PC-9 (cell line): ENCODE measurements around the gene CLHC1. TPM values are rescaled to one million over a fixed set of nuclear protein-coding genes. Genes with fewer than 3 reads are reported as not detected.

Source experiments
- BruUV-seq: library from RNA; stranded (reverse); fragments of 400-500 nt; replicated peaks from 2 replicates; lab custom pipeline; 2021; lab: Mats Ljungman, UMichigan
- CTCF ChIA-PET: fragments of 300-600 bp; sonication (Branson Sonifier 250); formaldehyde crosslinking; loops from one replicate; lab custom pipeline; 2022; ENCODE audit warnings: antibody characterized with exemption; lab: Charles Lee
- POLR2A ChIA-PET: fragments of 300-600 bp; sonication (Branson Sonifier 250); formaldehyde crosslinking; loops from one replicate; lab custom pipeline; 2022; ENCODE audit warnings: antibody characterized with exemption; ENCODE audit not compliant: unreplicated experiment; lab: Charles Lee
- DNase-seq, 2 experiments: peaks; one replicate each; pipeline versions ENCODE4 v3.0.0 to v3.0.0-alpha.2; 2015 to 2022; ENCODE audit warnings: mixed read lengths in 1 of 2
- H2AFZ ChIP-seq: fragments of 200-600 bp; sonication (generic); 2 replicates; pipeline ENCODE4 v1.8.1; 2017; ENCODE audit warnings: antibody characterized with exemption
- H3F3A ChIP-seq: fragments of 200-600 bp; sonication (generic); 2 replicates; pipeline ENCODE4 v1.8.1; 2017; ENCODE audit warnings: antibody characterized with exemption, mild to moderate bottlenecking, low read depth; ENCODE audit not compliant: insufficient read depth
- H3K27ac ChIP-seq: fragments of 200-600 bp; sonication (generic); 2 replicates; pipeline ENCODE4 v1.6.1; 2016; ENCODE audit warnings: mixed run types
- H3K27me3 ChIP-seq: fragments of 200-600 bp; sonication (generic); 2 replicates; pipeline ENCODE4 v1.6.1; 2016; ENCODE audit warnings: low read depth, mixed run types; ENCODE audit not compliant: insufficient read depth
- H3K36me3 ChIP-seq: fragments of 200-600 bp; sonication (generic); 2 replicates; pipeline ENCODE4 v1.6.1; 2016; ENCODE audit warnings: low read depth, mixed run types
- H3K4me1 ChIP-seq: fragments of 200-600 bp; sonication (generic); replicated peaks from 2 replicates; pipeline ENCODE4 v1.6.1; 2016; ENCODE audit warnings: mixed run types; ENCODE audit not compliant: insufficient read depth
- H3K4me2 ChIP-seq: fragments of 200-600 bp; sonication (generic); 2 replicates; pipeline ENCODE4 v1.6.1; 2017; ENCODE audit warnings: mixed run types
- H3K4me3 ChIP-seq: fragments of 200-600 bp; sonication (generic); 2 replicates; pipeline ENCODE4 v1.6.1; 2016; ENCODE audit warnings: mixed run types
- H3K79me2 ChIP-seq: fragments of 200-600 bp; sonication (generic); 2 replicates; pipeline ENCODE4 v1.6.1; 2017; ENCODE audit warnings: low read depth, mixed run types
- H3K9me2 ChIP-seq: fragments of 200-600 bp; sonication (generic); 2 replicates; pipeline ENCODE4 v1.8.1; 2017; ENCODE audit warnings: mild to moderate bottlenecking; ENCODE audit not compliant: insufficient read depth
- H3K9me3 ChIP-seq: fragments of 200-600 bp; sonication (generic); 2 replicates; pipeline ENCODE4 v1.8.1; 2016; ENCODE audit warnings: low read depth; ENCODE audit not compliant: insufficient read depth
- H4K20me1 ChIP-seq: fragments of 200-600 bp; sonication (generic); 2 replicates; pipeline ENCODE4 v1.8.1; 2017; ENCODE audit not compliant: insufficient read depth
- CTCF ChIP-seq: fragments of 200-600 bp; sonication (generic); conservative IDR thresholded peaks from 2 replicates; pipeline ENCODE4 v1.6.1; 2017; ENCODE audit warnings: mixed run types, antibody characterized with exemption, mild to moderate bottlenecking, moderate library complexity
- EZH2 ChIP-seq: fragments of 200-600 bp; sonication (generic); IDR thresholded peaks from 2 replicates; pipeline ENCODE4 v1.8.0; 2017; ENCODE audit warnings: antibody characterized with exemption, low read depth
- intact Hi-C: fragments of 100-400 bp; cut with micrococcal nuclease; formaldehyde crosslinking; loops from one replicate; pipeline ENCODE4 v1.10.0; 2022; ENCODE audit not compliant: unreplicated experiment
- total RNA-seq: library from RNA; stranded (reverse); gene quantifications from 2 replicates; pipeline ENCODE4 v1.2.3, GENCODE V29; 2021

Gene CLHC1
- total RNA-seq, 1 experiment from 2014 or later: 27.1 TPM

DNA sequence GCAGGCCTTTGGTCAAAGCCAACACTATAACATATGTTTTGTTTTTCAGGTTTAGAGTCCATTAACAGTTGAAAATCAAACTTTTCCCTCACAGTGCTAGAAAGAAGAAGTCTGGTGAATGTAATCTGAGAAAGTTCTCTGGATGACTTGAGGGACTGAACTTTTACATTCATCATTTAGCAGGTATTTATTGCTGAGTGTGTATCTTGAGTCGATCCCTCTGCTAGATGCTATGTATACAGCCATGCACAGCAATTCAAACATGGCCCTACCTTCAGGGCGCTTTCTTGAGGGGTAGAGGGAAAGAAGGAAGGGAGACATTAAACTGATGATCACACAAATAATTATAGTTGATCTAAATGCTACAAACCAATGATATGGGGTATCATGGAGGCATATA is 89.6 kb downstream of the CLHC1 start:
- H3K9me3 ChIP-seq: 0 out of 2 replicates have a peak, but pooled peaks cover 10% of the 10 kb centered on the region
- H4K20me1 ChIP-seq: no peaks in the 10 kb centered on the region
- ChIA-PET CTCF (no interaction called here), POLR2A (no interaction called here)
- BruUV-seq: no TSS peak
- H3K9me2 ChIP-seq: no peaks in the 10 kb centered on the region
- TF ChIP-seq CTCF (no peak), EZH2 (no peak)
- H3K27ac ChIP-seq: 0 out of 2 replicates have a peak overlapping the region, but pooled peaks have one; percentile 2
- peaks cover 23% of the 10 kb centered on the region for H3K4me1 ChIP-seq
- H3K27me3 ChIP-seq: no peaks in the 10 kb centered on the region
- no peaks in the 10 kb centered on the region for H3K79me2 ChIP-seq
- no peak overlapping the region for H3K4me3 ChIP-seq
- intact Hi-C loops: no loop called here
- peaks cover 10% of the 10 kb centered on the region for H3F3A ChIP-seq
- H3K4me2 ChIP-seq: no peak overlapping the region
- no peak overlapping the region for H2AFZ ChIP-seq
- H3K36me3 ChIP-seq: no peaks in the 10 kb centered on the region
- DNase-seq: no peak

DNA sequence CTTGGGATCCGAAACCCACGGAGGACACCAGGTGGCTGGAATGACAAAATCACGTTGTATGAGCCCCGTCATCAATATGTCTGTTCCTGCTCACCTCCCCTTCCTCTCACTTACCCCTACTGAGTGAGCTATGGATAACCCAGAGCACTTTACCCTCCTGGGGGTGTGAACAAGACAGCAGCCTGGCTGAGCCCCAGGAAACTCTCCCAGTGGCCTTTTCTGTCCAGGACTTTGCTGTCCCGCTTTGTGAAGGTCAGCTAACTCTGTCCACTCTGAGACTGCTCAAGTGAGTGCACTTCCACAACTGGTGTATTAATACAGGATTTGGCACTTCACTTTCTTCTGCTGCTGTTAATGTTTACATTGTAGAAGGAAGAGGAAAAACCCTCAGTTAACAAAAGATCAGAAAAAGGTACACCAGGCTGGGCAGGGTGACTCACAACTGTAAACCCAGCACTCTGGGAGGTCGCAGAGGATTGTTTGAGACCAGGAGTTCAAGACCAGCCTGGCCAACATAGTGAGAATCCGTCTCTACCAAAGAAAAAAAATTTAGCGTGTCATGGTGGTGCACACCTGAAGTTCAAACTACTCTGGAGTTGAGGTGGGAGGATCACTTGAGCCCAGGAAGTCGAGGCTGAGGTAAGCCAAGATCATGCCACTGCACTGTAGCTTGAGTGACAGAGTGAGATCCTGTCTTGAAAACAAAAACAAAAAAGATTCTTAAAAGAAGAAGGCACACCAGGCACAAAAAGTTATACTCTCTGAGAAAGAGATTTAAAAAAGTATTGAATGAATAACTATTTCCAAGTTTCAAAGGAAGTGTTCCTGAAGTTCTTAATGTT is 90.3 kb downstream of the CLHC1 start:
- no peak overlapping the region for H3K4me3 ChIP-seq
- no TSS peak for BruUV-seq

More for the DNA sequence above, 90.3 kb downstream of the CLHC1 start:
- no peaks in the 10 kb centered on the region for H3K27me3 ChIP-seq
- 0 out of 2 replicates have a peak overlapping the region, but pooled peaks have one; percentile 2 for H3K27ac ChIP-seq
- peaks cover 6% of the 10 kb centered on the region for H3F3A ChIP-seq
- H3K36me3 ChIP-seq: no peaks in the 10 kb centered on the region
- intact Hi-C loops: no loop called here
- no peak overlapping the region for H2AFZ ChIP-seq
- no peak overlapping the region for H3K4me2 ChIP-seq
- no peaks in the 10 kb centered on the region for H4K20me1 ChIP-seq
- no peak for DNase-seq
- no peaks in the 10 kb centered on the region for H3K79me2 ChIP-seq
- ChIA-PET CTCF (no interaction called here), POLR2A (no interaction called here)
- H3K4me1 ChIP-seq: peaks cover 20% of the 10 kb centered on the region
- no peak for TF ChIP-seq CTCF
- no peak for TF ChIP-seq EZH2
- H3K9me3 ChIP-seq: 0 out of 2 replicates have a peak, but pooled peaks cover 9% of the 10 kb centered on the region
- H3K9me2 ChIP-seq: no peaks in the 10 kb centered on the region
